ENCODE measurements around the gene VPS16. TPM values are rescaled to one million over a fixed set of nuclear protein-coding genes. Genes with fewer than 3 reads are reported as not detected.

Gene VPS16
- total and polyA plus RNA-seq, 2 donors (not counting 1 experiment from before 2014, with no cell fraction given): 63.0 to 68.2 TPM

- Histone ChIP-seq H3K27ac (ENCODE audit: low read length in 2 of 2) (no peak overlapping the region), H4K20me1 (ENCODE audit: control insufficient read depth, insufficient read depth, low read length, poor library complexity, severe bottlenecking) (no peaks in the 10 kb centered on the region), H3K79me2 (ENCODE audit: control insufficient read depth, insufficient read depth, low read length) (no peaks in the 10 kb centered on the region), H3K36me3 (replicated peaks in 1 of 2; ENCODE audit: control extremely low read depth in 1 of 2, control insufficient read depth in 1 of 2, extremely low read depth in 1 of 2, insufficient read depth in 2 of 2, low read length in 1 of 2) (no peaks in the 10 kb centered on the region), H3K9ac (ENCODE audit: low read length) (no peak overlapping the region), H3K27me3 (replicated peaks in 1 of 4; ENCODE audit: control extremely low read depth in 1 of 4, control insufficient read depth in 3 of 4, insufficient read depth in 4 of 4, low read length in 3 of 4) (peaks cover 0 to 15% (median 0%) of the 10 kb centered on the region in 4 experiments), H3K4me3 (ENCODE audit: control extremely low read depth in 1 of 5, extremely low read depth in 1 of 5, insufficient read depth in 1 of 5, low read depth in 2 of 5, low read length in 4 of 5) (no peak overlapping the region), H2AFZ (ENCODE audit: insufficient read depth, low read depth, low read length, poor library complexity, severe bottlenecking) (no peak overlapping the region), H3K4me2 (replicated peaks; ENCODE audit: low read depth, low read length, poor library complexity, severe bottlenecking) (no peak overlapping the region), H3K4me1 (ENCODE audit: control insufficient read depth in 2 of 2, insufficient read depth in 2 of 2, low read length in 2 of 2) (peaks cover 0 to 2% of the 10 kb centered on the region in 2 donors), H3K9me3 (ENCODE audit: control extremely low read depth in 1 of 3, control insufficient read depth in 2 of 3, insufficient read depth in 1 of 3, low read length in 2 of 3) (peaks cover 0 to 4% (median 0%) of the 10 kb centered on the region in 3 donors)
- intact Hi-C loops (cut with micrococcal nuclease): no loop called here
- peaks cover 3% of the 10 kb centered on the region for H3K4me1 Mint-ChIP-seq
- DNase-seq (no peak), ATAC-seq (ENCODE audit: low read depth) (no peak)
- H3K4me3 Mint-ChIP-seq: no peak overlapping the region
- no peak for TF ChIP-seq CTCF (IDR thresholded peaks at IDR 0.05)
- TF ChIP-seq EZH2 (IDR thresholded peaks at IDR 0.05; ENCODE audit: borderline replicate concordance, insufficient read depth, low read depth, low read length, poor library complexity, severe bottlenecking): no peak
- peaks cover 30% of the 10 kb centered on the region for H3K27me3 Mint-ChIP-seq
- ChIA-PET POLR2A (no interaction called here), CTCF (interaction anchor here (1.0 kb wide), 1 partner anchor 50 kb away, joined by 3 read pairs; no protein-coding TSS in a partner anchor)
- H3K27ac Mint-ChIP-seq: no peak overlapping the region
- 94% methylated on average over 6 of the region's 6 CpGs for WGBS (ENCODE audit: insufficient coverage)
- H3K9me3 Mint-ChIP-seq (ENCODE audit: insufficient read depth): no peaks in the 10 kb centered on the region
Observed at GRCh38 chr20:2793471-2793870, 47.1 kb upstream of the VPS16 start.

- ChIA-PET POLR2A (no interaction called here), CTCF (interaction anchor here (0.7 to 1.0 kb wide), 2 partner anchors 10 to 50 kb away, joined by 3 read pairs; no protein-coding TSS in a partner anchor)
- no peak for ATAC-seq (ENCODE audit: low read depth)
- intact Hi-C loops (cut with micrococcal nuclease): no loop called here
- Histone ChIP-seq H3K9me3 (ENCODE audit: control extremely low read depth in 1 of 3, control insufficient read depth in 2 of 3, insufficient read depth in 1 of 3, low read length in 2 of 3) (peaks cover 0 to 4% (median 0%) of the 10 kb centered on the region in 3 donors), H3K36me3 (replicated peaks in 1 of 2; ENCODE audit: control extremely low read depth in 1 of 2, control insufficient read depth in 1 of 2, extremely low read depth in 1 of 2, insufficient read depth in 2 of 2, low read length in 1 of 2) (no peaks in the 10 kb centered on the region), H2AFZ (ENCODE audit: insufficient read depth, low read depth, low read length, poor library complexity, severe bottlenecking) (no peak overlapping the region), H3K27ac (ENCODE audit: low read length in 2 of 2) (no peak overlapping the region), H3K9ac (ENCODE audit: low read length) (no peak overlapping the region), H4K20me1 (ENCODE audit: control insufficient read depth, insufficient read depth, low read length, poor library complexity, severe bottlenecking) (no peaks in the 10 kb centered on the region), H3K79me2 (ENCODE audit: control insufficient read depth, insufficient read depth, low read length) (no peaks in the 10 kb centered on the region), H3K4me2 (replicated peaks; ENCODE audit: low read depth, low read length, poor library complexity, severe bottlenecking) (no peak overlapping the region), H3K4me3 (ENCODE audit: control extremely low read depth in 1 of 5, extremely low read depth in 1 of 5, insufficient read depth in 1 of 5, low read depth in 2 of 5, low read length in 4 of 5) (no peak overlapping the region), H3K27me3 (replicated peaks in 1 of 4; ENCODE audit: control extremely low read depth in 1 of 4, control insufficient read depth in 3 of 4, insufficient read depth in 4 of 4, low read length in 3 of 4) (peaks cover 0 to 23% (median 0%) of the 10 kb centered on the region in 4 experiments), H3K4me1 (ENCODE audit: control insufficient read depth in 2 of 2, insufficient read depth in 2 of 2, low read length in 2 of 2) (peaks cover 2 to 7% of the 10 kb centered on the region in 2 donors)
- H3K9me3 Mint-ChIP-seq (ENCODE audit: insufficient read depth): no peaks in the 10 kb centered on the region
- no peak overlapping the region for H3K27ac Mint-ChIP-seq
- peaks cover 37% of the 10 kb centered on the region for H3K27me3 Mint-ChIP-seq
- H3K4me3 Mint-ChIP-seq: no peak overlapping the region
- 94% methylated on average over 22 of the region's 23 CpGs for WGBS (ENCODE audit: insufficient coverage)
- TF ChIP-seq CTCF (IDR thresholded peaks at IDR 0.05) (no peak), EZH2 (IDR thresholded peaks at IDR 0.05; ENCODE audit: borderline replicate concordance, insufficient read depth, low read depth, low read length, poor library complexity, severe bottlenecking) (no peak)
- no peak for DNase-seq
- peaks cover 11% of the 10 kb centered on the region for H3K4me1 Mint-ChIP-seq
Observed at GRCh38 chr20:2794202-2794748, 46.3 kb upstream of the VPS16 start.
